GM12892 (cell line): ENCODE data around the gene SCOC.

ENCODE experiments used
- POLR2A ChIP-seq: IDR thresholded peaks from 2 replicates; pipeline ENCODE4 v1.6.1; 2011; ENCODE audit warnings: low read depth, low read length, control low read depth
- TAF1 ChIP-seq: IDR thresholded peaks from 2 replicates; pipeline ENCODE4 v1.6.1; 2011; ENCODE audit warnings: low read depth, mild to moderate bottlenecking, control low read depth, low read length, borderline replicate concordance

- TF ChIP-seq POLR2A: no peak
- TF ChIP-seq TAF1: no peak
These were observed 14.6 kb downstream of the SCOC start for GRCh38 chr4:140388015-140388414.
